ENCODE results near the gene SH3TC1.

Gene SH3TC1

GRCh38 chr4:8280158-8280875, 81.2 kb downstream of the SH3TC1 start:
- DNase-seq = no peak

GRCh38 chr4:8280876-8281440, 81.9 kb downstream of the SH3TC1 start:
- no peak for DNase-seq

- no peak for DNase-seq
Measured at GRCh38 chr4:8281519-8282133, 82.5 kb downstream of the SH3TC1 start.

- DNase-seq = no peak
Measured at GRCh38 chr4:8282134-8282641, 83.1 kb downstream of the SH3TC1 start.

- no peak for DNase-seq
Measured at GRCh38 chr4:8282742-8283141, 83.7 kb downstream of the SH3TC1 start.

- no peak for DNase-seq
Measured at GRCh38 chr4:8283161-8283560, 84.1 kb downstream of the SH3TC1 start.

GRCh38 chr4:8283631-8284121, 84.6 kb downstream of the SH3TC1 start:
- no peak for DNase-seq

- DNase-seq = no peak
Measured at GRCh38 chr4:8284391-8284790, 85.3 kb downstream of the SH3TC1 start.

GRCh38 chr4:8285143-8285975, 86.3 kb downstream of the SH3TC1 start:
- DNase-seq = no peak

GRCh38 chr4:8285976-8286718, 87.1 kb downstream of the SH3TC1 start:
- no peak for DNase-seq

- DNase-seq = no peak
Measured at GRCh38 chr4:8286719-8287342, 87.7 kb downstream of the SH3TC1 start.

- no peak for DNase-seq
Measured at GRCh38 chr4:8287343-8288280, 88.5 kb downstream of the SH3TC1 start.

- no peak for DNase-seq
Measured at GRCh38 chr4:8289151-8289750, 90.2 kb downstream of the SH3TC1 start.

GRCh38 chr4:8289956-8290700, 91.0 kb downstream of the SH3TC1 start:
- no peak for DNase-seq

- DNase-seq = no peak
Measured at GRCh38 chr4:8290701-8290970, 91.5 kb downstream of the SH3TC1 start.
